ENCODE results near the gene RFX4. TPM values are rescaled to one million over a fixed set of nuclear protein-coding genes. Genes with fewer than 3 reads are reported as not detected.

RFX4 gene
- polyA plus RNA-seq, 3 donors from 2014 or later, result not detected

DNA sequence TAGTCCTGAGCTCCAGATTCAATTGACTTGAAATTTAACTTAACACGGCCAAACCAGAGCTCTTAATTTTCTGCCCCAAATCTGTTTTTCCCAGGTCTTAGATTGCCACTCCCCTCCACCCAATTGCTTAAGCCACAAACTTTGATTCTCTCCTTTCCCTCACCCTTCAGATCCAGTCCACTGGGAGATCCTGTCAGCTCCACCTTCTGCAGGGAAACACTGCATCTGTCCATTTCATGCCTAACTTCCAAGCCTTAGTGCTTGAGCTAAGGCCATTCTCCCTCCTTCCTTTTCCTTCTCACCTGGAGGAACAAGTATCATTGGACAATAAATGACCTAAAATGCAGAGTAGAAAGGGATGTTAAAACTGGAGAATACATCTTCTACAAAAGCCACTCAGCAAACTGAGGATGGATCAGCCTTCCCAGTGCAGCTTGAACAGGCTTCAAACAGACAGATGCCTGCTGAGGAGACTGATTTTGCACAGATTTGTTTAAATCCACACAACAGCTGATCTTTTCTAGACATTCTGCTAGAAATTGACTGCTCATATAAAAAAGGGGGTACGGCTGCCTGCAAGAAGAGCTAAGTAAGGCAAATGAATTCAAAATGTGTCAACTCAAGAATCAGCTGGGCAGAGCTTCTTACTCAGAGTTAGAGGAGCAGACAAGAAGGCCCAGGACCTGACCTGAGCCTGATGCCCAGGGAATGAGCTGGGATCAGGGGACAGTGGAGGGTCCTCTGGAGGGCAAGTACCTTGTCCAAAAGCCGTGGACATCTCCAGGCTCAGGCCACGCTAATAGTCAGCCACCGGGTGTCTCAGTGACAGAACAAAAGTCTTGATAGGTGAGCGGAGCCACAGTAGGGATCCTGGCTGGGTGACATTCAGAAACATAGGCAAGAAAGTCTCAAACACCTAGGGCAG lies 110.4 kb downstream of the RFX4 start:
- Mint-ChIP-seq H3K36me3 (no peaks in the 10 kb centered on the region), H3K27me3 (ENCODE audit: low read depth in 3 of 3) (peaks cover 2 to 8% (median 5%) of the 10 kb centered on the region in 3 donors), H3K4me1 (no peaks in the 10 kb centered on the region), H3K9me3 (no peaks in the 10 kb centered on the region), H3K27ac (no peak overlapping the region), H3K4me3 (no peak overlapping the region)
- no peak for DNase-seq

DNA sequence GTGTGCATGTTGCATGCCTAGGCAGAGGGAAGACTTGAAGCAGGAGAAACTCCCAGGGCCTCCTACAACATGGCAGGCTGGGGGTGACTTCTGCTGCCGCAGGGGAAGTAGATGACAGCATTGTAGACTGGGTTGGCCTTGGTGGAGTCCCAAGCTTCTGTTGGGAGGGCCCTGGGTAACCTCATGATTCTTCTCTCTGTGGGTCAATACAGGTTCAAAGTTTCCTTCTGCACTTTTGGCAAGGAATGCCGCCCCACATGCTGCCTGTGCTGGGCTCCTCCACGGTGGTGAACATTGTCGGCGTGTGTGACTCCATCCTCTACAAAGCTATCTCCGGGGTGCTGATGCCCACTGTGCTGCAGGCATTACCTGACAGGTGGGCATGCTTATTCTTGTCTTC lies 113.3 kb downstream of the RFX4 start:
- H3K27ac Mint-ChIP-seq, result no peak overlapping the region
- H3K4me3 Mint-ChIP-seq, result no peak overlapping the region

DNA sequence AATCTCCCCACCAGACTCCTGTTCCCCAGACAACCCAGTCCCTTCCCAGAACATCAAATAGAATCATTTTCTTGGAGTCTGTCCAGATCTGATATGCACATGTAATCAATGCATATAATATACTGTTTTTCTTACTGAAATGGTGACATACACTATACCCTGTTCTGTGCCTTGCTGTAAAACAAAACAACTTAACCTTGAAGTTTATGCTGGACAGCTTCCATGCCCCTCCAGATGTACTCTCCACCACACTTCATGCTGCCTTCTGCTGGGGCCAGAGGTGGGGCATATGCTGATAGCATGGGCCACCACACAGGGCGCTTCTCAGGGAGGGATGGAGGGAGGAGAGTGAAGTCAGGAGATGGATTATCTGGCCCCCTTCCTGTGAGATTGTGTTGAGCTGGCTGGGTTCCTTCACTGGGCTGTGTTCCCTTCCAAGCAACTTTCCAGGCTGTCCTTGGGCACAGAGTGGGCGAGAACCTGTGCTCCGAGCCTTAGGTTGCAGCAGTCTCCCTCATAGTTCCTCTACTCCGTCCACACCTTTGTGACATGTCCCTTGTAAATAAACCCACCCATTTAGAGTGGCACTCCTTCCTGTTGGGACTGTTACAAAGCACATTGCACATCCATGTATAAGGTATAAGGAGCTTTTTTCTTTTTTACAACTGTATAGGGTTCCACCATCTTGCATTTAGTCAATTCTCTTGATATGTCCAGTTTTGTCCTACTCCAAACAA lies 114.0 kb downstream of the RFX4 start:
- peaks cover 0 to 5% (median 2%) of the 10 kb centered on the region in 6 donors for H3K9me3 Mint-ChIP-seq
- DNase-seq, result no peak
- no peak overlapping the region for H3K4me3 Mint-ChIP-seq
- H3K36me3 Mint-ChIP-seq, result no peaks in the 10 kb centered on the region
- H3K27me3 Mint-ChIP-seq (ENCODE audit: low read depth in 3 of 3), result peaks cover 5 to 6% (median 5%) of the 10 kb centered on the region in 3 donors
- H3K4me1 Mint-ChIP-seq, result no peaks in the 10 kb centered on the region
- no peak overlapping the region for H3K27ac Mint-ChIP-seq

More for the DNA sequence above, 113.3 kb downstream of the RFX4 start:
- DNase-seq, result no peak
- no peaks in the 10 kb centered on the region for H3K4me1 Mint-ChIP-seq
- peaks cover 5 to 6% (median 5%) of the 10 kb centered on the region in 3 donors for H3K27me3 Mint-ChIP-seq (ENCODE audit: low read depth in 3 of 3)
- H3K36me3 Mint-ChIP-seq, result no peaks in the 10 kb centered on the region
- H3K9me3 Mint-ChIP-seq, result peaks cover 0 to under 1% (median 0%) of the 10 kb centered on the region in 6 donors

DNA sequence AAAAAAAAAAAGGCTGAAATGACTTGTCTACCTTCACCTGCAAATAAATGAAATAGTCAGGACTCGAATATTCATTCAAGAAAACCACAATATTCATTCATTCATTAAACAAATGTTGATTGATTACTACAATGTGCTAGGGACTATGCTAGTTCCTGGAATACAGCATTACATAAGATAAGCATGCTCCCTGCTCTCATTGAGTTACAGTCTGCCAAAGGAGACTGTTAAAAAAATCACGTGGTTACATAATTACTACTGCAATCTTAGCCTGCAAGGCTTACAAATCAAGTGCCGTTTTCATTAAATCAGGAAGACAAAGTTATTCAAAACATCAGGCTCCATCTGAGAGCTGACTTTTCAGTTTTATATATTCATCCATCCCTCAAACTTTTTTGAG lies 121.3 kb downstream of the RFX4 start:
- Mint-ChIP-seq H3K36me3 (no peaks in the 10 kb centered on the region), H3K27ac (no peak overlapping the region), H3K4me1 (no peaks in the 10 kb centered on the region), H3K27me3 (ENCODE audit: low read depth in 3 of 3) (peaks cover 0 to 6% (median 3%) of the 10 kb centered on the region in 3 donors), H3K9me3 (peaks cover 0 to 14% (median 6%) of the 10 kb centered on the region in 6 donors), H3K4me3 (no peak overlapping the region)
- DNase-seq, result no peak

DNA sequence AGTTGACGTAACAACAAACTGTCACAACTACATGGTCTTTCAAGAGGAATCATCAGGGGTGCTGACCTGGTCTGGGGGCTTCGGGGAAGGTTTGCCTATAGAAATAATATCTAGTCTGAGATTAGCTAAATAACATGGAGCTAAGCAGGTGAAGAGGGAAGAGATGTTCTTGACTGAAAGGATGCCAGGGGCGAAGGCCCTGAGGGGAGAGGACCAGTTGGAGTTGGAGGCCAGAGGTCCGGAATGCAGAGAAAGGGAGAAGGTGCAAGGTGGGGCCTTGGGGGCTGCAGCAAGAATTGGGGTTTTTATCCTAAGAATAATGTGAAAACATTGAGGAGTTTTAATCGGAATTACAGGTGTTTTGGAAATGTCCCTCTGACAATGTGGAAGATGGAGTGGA lies 123.2 kb downstream of the RFX4 start:
- Mint-ChIP-seq H3K4me3 (no peak overlapping the region), H3K4me1 (no peaks in the 10 kb centered on the region), H3K36me3 (no peaks in the 10 kb centered on the region), H3K27me3 (ENCODE audit: low read depth in 3 of 3) (peaks cover 0 to 3% (median 3%) of the 10 kb centered on the region in 3 donors), H3K9me3 (peaks cover 0 to 14% (median 6%) of the 10 kb centered on the region in 6 donors), H3K27ac (no peak overlapping the region)
- no peak for DNase-seq

DNA sequence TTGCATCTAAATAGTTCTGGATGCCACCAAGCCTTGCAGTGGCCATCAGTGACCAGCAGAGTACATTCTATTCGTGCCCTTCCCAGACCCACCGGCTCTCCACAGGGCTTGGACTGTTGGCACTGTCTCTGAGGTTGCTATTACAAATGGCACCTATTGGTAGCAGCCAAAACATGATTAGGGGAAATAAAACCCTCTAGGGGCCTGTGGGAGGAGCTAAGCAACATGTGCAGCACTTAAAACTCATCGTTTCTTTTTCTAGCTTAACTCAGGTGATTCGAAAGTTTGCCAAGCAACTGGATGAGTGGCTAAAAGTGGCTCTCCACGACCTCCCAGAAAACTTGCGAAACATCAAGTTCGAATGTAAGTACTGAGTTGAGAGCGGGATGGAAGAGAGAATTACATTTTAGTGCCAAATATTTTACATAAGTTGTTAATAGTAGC lies 126.3 kb downstream of the RFX4 start:
- no peaks in the 10 kb centered on the region for H3K36me3 Mint-ChIP-seq
- no peak overlapping the region for H3K27ac Mint-ChIP-seq
- H3K27me3 Mint-ChIP-seq (ENCODE audit: low read depth in 3 of 3), result no peaks in the 10 kb centered on the region
- no peak overlapping the region for H3K4me3 Mint-ChIP-seq
- H3K9me3 Mint-ChIP-seq, result no peaks in the 10 kb centered on the region
- no peak for DNase-seq
- no peaks in the 10 kb centered on the region for H3K4me1 Mint-ChIP-seq

DNA sequence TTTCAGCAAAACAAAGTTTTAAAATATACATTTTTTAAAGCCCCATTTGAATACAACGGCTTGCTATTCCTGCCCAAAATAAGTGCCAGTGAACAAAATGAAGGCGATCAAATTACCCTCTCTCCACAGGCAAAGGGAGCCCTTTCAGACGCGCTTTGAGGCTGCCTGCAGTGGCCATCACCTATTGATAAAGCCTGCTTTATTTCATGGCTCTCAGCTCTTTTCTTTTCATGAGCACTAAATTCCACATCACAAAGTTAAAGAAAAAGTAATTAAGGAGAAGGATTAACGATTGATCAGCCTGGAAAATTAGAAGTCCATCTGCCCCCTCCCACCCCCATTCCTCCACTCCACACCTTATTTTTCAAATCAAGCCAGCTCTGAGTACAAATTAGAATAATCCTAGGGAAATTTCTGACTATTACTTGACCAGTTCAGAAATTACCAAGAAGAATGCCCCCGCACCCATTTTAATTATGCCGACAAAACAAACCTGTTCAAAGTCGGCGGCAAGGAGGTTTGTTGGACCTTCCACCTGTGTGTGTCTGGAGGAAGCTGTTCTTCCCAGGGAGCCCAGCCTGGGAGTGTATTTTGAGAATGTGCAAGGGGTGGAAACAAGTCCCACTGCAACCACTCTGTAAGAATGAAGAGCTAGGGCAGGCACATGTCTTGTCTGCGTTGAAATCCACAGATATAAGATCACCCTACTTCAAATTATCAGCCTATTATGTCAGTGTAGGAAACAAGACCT lies 127.5 kb downstream of the RFX4 start:
- Mint-ChIP-seq H3K4me3 (no peak overlapping the region), H3K4me1 (no peaks in the 10 kb centered on the region), H3K27me3 (ENCODE audit: low read depth in 3 of 3) (no peaks in the 10 kb centered on the region), H3K9me3 (no peaks in the 10 kb centered on the region), H3K36me3 (no peaks in the 10 kb centered on the region), H3K27ac (no peak overlapping the region)
- DNase-seq, result no peak

DNA sequence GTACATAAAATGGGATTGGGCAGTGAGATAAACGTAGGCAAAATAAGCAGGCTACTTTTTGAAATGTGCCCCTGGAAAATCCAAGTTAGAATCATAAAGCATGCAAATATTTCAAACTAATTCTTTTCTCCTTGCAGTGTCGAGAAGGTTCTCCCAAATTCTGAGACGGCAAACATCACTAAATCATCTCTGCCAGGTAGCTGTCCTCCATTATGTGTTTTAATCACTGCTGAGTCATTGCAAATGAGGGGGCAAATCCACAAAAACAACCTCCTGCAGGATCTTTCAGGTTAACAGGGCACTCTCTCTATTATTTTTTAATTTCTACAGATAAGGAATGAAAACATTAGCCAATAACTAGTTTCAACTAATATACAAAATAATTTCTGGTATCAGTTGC lies 128.5 kb downstream of the RFX4 start:
- H3K36me3 Mint-ChIP-seq, result no peaks in the 10 kb centered on the region
- H3K9me3 Mint-ChIP-seq, result no peaks in the 10 kb centered on the region
- H3K4me3 Mint-ChIP-seq, result no peak overlapping the region

DNA sequence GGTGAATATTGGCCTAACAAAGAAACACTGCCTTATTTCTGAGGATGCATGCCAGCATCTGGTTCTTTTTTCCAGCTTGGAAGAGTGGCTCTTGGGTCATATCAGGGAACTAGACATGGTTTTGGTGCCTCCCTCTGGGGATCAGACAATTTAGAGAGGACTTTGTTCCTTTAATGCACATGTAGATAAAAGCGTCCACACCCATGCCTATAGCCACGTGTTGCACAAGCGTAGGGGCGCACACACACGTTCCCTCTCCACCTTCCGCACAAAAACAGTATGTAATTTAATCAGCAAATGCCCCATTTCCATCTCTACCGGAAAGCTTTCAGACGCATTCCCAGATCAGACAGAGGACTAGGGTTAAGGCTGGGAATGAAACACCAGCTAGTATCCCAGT lies 130.0 kb downstream of the RFX4 start:
- H3K36me3 Mint-ChIP-seq, result no peaks in the 10 kb centered on the region
- no peaks in the 10 kb centered on the region for H3K27me3 Mint-ChIP-seq (ENCODE audit: low read depth in 3 of 3)
- no peaks in the 10 kb centered on the region for H3K9me3 Mint-ChIP-seq
- no peak overlapping the region for H3K4me3 Mint-ChIP-seq
- H3K27ac Mint-ChIP-seq, result no peak overlapping the region
- no peaks in the 10 kb centered on the region for H3K4me1 Mint-ChIP-seq
- no peak for DNase-seq

More for the DNA sequence above, 128.5 kb downstream of the RFX4 start:
- no peak for DNase-seq
- no peaks in the 10 kb centered on the region for H3K27me3 Mint-ChIP-seq (ENCODE audit: low read depth in 3 of 3)
- no peak overlapping the region for H3K27ac Mint-ChIP-seq
- no peaks in the 10 kb centered on the region for H3K4me1 Mint-ChIP-seq

DNA sequence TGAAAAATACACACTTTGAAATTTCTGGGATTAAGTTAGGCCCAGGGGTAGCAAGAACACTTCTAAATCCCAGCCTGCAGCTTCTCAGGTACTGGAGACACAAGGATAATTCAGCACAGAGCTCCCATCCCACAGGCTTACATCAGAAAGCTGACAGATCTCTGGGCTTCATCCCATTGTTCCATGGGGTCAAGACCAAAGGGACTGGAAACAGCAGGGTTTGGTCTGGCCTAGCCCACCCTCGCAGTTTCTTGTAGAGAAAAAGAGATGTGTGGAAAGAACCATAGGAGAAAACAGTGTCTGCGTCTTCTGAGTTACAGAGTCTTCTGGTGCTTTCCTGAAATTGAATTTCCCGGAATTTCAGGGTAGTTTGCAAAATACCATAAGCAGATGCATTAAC lies 132.1 kb downstream of the RFX4 start:
- Mint-ChIP-seq H3K4me3 (no peak overlapping the region), H3K27me3 (ENCODE audit: low read depth in 3 of 3) (no peaks in the 10 kb centered on the region), H3K36me3 (no peaks in the 10 kb centered on the region), H3K4me1 (no peaks in the 10 kb centered on the region), H3K27ac (no peak overlapping the region), H3K9me3 (no peaks in the 10 kb centered on the region)
- DNase-seq, result no peak

DNA sequence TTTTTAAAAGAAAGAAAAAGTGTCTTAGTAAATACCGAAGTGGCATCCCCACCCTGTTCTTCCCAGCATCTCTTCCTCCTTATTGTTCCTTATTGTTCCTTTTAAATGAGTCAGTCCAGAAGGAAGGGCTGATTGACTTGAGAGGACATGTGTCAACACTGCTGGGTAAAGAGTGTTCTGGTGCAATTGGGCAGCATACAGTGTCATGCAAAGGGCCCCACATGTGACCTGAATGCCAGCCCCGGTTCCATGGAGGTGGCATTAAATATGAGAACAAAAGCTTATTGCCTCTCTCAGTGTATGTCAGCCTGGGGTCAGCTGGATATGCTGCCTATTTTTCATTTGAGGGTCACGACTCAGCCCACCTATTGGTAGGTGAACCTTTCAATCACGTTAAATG lies 132.8 kb downstream of the RFX4 start:
- H3K9me3 Mint-ChIP-seq, result no peaks in the 10 kb centered on the region
- H3K4me1 Mint-ChIP-seq, result no peaks in the 10 kb centered on the region
- H3K4me3 Mint-ChIP-seq, result no peak overlapping the region
- no peak overlapping the region for H3K27ac Mint-ChIP-seq
- no peaks in the 10 kb centered on the region for H3K36me3 Mint-ChIP-seq
- no peaks in the 10 kb centered on the region for H3K27me3 Mint-ChIP-seq (ENCODE audit: low read depth in 3 of 3)
- no peak for DNase-seq

DNA sequence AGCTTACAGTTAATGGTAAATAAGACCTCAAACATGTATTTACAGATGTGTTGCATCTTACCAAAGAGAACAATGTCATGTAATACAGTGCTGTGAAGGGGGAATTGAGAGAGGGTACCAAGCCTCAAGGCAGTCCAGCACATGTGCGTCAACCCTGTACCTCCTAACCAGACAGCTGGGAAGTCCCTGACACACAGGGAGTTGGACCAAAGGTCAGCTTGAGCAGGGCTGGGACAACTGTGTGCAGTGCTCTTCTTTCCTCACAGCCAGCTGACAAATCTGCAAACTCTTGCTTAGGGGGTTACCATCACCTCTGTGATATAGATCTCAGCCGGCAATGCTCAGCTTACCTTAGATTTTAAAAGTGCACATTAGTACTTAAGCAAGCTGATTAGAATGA lies 134.9 kb downstream of the RFX4 start:
- Mint-ChIP-seq H3K27me3 (ENCODE audit: low read depth in 3 of 3) (peaks cover 0 to 3% (median 0%) of the 10 kb centered on the region in 3 donors), H3K4me3 (no peak overlapping the region), H3K9me3 (no peaks in the 10 kb centered on the region), H3K36me3 (no peaks in the 10 kb centered on the region), H3K27ac (no peak overlapping the region), H3K4me1 (no peaks in the 10 kb centered on the region)
- DNase-seq, result no peak

DNA sequence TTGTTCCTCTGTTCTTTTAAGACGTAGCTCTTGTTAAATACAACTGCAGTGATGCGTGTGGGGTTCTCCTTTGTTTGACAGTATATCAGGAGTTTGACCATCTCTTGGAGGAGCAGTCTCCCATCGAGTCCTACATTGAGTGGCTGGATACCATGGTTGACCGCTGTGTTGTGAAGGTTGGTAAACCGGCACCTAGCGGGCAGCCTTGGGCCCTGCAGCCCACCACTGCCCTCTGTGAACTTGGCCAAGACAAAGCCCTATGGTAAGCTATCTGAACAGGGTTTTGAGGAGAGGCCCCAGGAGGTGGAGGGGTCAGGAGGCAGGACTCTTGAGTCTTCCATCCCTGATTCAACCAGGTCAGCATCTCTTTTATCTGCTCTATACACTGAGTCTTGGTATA lies 137.1 kb downstream of the RFX4 start:
- Mint-ChIP-seq H3K4me1 (no peaks in the 10 kb centered on the region), H3K36me3 (no peaks in the 10 kb centered on the region), H3K9me3 (no peaks in the 10 kb centered on the region)

DNA sequence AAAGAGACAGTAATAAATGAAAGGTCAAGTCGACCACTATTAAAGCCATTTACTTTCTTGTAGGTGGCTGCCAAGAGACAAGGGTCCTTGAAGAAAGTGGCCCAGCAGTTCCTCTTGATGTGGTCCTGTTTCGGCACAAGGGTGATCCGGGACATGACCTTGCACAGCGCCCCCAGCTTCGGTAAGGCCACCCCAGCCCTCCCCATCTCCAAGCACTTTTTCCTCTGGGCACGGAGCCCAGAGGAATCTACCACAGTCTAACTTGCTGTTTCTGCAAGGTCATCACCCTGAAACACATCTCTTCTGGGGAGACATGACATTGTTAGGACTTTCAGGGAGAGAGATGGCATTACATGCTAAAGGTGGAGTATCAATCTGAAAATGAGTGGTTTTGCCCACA lies 137.9 kb downstream of the RFX4 start:
- H3K9me3 Mint-ChIP-seq, result no peaks in the 10 kb centered on the region
- H3K4me3 Mint-ChIP-seq, result no peak overlapping the region
- H3K27me3 Mint-ChIP-seq (ENCODE audit: low read depth in 3 of 3), result peaks cover 0 to 3% (median 2%) of the 10 kb centered on the region in 3 donors
- no peak overlapping the region for H3K27ac Mint-ChIP-seq
- DNase-seq, result no peak
- no peaks in the 10 kb centered on the region for H3K4me1 Mint-ChIP-seq
- no peaks in the 10 kb centered on the region for H3K36me3 Mint-ChIP-seq

More for the DNA sequence above, 137.1 kb downstream of the RFX4 start:
- no peak overlapping the region for H3K4me3 Mint-ChIP-seq
- no peak overlapping the region for H3K27ac Mint-ChIP-seq
- H3K27me3 Mint-ChIP-seq (ENCODE audit: low read depth in 3 of 3), result peaks cover 0 to 3% (median 2%) of the 10 kb centered on the region in 3 donors
- DNase-seq, result no peak

Data from immature natural killer cell (primary cell).